ENCODE measurements around the gene FBXW5.

FBXW5 gene

DNA sequence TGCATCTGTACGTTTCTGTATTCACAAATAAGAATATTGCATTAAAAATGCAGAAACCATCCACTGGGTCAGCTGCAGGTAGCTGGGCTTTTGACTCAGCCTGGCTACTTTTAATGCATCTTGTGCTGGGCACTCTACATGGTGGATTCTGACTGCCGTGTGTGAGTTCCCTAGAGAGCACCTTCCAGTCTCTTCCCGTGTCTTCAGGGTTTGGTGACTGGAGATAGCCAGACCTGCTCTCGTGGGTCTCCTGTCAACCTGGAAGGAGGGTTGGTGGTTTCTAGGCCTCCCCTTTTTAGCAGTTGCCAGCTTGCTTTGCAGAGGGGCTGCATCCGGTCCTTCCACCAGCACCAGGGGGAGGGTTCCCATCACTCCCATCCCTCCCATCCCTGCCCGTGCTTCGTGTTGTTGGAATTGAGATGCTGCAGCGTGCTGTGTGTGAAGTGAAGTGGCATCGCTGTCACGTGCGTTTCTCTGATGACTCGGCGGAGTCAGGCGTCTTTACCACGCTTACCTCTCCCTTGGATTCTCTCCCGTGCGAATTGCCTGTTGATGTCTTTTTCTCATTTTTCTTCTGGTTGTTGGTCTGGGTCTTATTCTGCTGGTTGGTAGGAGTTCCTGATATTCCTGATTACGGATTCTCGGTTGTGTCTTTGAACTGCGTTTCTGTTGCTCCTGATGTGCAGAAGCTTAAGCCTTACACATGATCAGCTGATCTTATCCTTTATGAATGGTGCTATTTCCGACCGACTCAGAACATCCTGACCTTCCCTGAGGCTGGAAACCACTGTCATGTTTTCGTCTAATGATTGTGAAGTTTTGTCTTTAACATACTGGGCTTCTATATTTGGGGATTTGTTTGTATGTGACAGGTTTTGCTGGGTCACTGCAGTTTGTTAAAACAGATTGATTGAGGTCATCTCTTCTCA is 16.9 kb downstream of the FBXW5 start:
- DNase-seq = no peak

DNA sequence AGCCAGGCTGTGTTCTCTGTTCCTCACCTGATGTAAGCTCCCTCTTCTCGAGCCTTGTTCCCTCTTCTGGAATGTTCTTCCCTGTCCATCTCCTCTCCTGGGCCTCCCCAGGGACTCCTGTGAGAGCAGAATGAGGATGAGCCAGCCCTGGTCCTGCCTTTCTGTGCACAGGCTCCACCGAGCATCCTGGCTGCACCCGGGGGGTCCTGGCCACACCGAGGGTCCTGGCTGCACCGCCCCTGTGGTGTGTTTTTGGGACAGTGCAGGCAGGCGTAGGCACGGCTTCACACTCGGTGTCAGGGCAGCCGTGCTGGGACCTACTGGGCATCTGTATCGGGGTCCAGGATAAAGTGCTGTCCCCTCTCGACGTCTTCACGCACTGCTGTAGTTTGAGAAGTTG is 17.8 kb downstream of the FBXW5 start:
- no peak for DNase-seq

DNA sequence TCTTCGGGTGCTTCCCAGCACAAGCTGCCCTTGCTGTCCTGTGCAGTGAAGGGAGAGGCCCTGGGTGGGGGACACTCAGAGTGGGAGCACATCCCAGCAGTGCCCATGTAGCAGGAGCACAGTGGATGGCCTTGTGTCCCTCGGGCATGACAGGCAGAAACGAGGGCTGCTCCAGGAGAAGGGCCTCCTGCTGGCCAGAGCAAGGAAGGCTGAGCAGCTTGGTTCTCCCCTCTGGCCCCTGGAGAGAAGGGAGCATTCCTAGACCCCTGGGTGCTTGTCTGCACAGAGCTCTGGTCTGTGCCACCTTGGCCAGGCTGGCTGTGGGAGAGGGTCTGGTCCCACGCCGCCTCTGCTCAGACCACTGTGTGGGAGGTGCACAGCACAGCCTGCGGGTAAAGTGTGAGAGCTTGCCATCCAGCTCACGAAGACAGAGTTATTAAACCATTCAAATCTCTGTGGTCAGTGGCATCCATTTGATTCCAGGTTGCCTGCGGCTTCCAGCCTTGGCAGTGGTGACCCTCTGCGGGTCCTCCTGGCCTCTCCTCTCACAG is 18.3 kb downstream of the FBXW5 start:
- no peak for DNase-seq

DNA sequence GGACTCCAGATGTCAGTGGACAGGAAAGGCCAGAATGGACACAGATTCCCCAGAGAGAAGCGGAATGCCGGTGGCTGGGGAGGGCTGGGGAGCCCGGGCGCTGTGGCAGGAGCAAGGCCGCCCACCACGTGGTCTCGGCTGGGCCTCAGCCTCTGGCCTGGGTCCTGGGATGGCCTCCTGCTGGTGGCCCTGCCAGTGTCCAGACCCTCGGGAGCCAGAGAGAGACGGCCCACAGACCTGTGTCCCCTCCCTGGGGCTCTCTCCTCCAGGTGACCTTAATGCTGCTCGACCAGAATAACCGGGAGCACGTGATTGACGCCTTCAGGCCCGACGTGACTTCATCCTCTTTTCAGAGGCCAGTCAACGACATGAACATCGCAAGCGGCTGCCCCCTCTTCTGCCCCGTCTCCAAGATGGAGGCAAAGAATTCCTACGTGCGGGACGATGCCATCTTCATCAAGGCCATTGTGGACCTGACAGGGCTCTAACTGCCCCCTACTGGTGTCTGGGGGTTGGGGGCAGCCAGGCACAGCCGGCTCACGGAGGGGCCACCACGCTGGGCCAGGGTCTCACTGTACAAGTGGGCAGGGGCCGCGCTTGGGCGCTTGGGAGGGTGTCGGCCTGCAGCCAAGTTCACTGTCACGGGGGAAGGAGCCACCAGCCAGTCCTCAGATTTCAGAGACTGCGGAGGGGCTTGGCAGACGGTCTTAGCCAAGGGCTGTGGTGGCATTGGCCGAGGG is 19.0 kb downstream of the FBXW5 start:
- no peak for DNase-seq

DNA sequence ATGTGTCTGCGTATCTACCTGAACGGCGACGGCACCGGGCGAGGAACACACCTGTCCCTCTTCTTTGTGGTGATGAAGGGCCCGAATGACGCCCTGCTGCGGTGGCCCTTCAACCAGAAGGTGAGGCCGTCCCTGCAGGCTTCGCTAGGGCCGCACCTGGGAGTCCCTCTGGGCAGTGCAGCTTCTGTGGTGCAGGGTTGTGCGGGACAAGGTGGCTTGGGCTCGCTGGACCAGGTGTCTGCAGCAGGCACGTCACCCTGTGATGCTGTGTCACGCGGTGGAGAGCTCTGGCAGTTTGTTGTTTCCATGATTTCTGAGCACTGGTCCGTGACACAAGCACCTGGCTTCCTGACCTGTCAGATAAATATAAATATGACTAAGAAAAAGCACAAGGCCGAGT is 20.7 kb downstream of the FBXW5 start:
- DNase-seq = no peak

DNA sequence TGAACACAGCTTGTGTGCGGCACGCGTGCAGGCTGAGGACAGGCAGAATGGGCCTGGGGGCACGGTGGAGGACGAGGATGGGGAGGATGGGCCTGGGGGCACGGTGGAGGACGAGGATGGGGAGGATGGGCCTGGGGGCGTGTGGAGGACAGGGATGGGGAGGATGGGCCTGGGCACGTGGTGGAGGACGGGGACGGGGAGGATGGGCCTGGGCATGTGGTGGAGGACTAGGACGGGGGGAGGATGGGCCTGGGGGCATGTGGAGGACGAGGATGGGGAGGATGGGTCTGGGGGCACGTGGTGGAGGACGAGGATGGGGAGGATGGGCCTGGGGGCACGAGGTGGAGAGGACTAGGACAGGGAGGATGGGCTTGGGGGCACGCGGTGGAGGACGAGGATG is 22.0 kb downstream of the FBXW5 start:
- DNase-seq = no peak

DNA sequence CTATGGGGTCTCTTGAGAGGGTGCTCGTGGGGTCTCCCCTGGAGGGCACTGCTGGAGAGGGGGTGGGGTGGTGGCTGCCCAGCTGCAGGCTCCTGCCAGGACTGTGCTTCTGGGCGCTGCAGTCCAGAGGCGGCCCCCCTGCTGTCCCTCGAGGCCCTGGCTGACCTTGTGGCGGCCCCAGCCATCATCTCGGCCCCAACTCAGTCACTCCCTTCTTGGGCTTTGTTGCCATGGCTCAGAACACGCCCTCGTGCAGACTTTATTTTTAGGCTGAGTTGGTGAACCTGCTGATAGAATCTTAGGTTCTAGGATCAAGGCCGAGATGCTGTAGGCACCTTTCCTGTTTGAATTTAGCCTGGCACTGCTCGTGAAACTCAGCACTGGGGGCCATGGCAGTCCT is 22.8 kb downstream of the FBXW5 start:
- DNase-seq = no peak

DNA sequence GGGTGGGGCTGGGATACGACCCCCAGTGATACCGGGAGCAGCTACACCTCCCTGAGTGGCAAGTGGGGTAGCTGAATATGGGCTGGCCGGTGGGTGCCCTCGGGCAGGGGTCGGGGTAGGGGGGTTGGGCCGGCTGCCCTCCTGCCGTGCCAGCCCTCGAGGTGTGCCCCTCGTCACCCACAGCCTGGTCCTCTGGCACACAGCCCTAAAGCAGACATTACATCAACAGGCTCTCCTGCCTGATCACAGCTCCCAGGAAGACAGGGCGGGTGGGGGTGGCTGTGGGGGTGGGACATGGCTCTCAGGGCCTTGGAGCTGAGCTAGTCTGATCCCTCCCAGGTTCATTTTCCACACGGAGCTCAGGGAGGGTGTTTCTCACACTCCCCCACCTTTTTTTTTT is 23.2 kb downstream of the FBXW5 start:
- no peak for DNase-seq

DNA sequence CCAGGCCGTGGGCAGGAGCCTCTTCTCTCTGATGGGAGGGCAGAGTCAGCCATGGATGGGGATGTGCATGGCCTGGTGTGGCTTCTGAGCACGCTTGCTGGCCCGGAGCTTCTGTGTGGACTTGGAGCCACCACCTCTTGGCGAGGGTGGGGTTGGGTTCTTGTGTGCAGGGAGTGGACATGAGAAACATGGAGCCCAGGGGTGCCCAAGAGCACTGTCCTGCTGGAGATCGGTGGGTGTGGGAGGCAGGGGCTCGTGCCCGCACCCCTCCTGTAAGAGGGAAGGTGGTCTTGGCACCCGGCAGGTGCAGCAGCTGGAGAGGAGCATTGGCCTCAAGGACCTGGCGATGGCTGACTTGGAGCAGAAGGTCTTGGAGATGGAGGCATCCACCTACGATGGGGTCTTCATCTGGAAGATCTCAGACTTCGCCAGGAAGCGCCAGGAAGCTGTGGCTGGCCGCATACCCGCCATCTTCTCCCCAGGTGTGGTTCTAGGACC is 23.8 kb downstream of the FBXW5 start:
- no peak for DNase-seq

DNA sequence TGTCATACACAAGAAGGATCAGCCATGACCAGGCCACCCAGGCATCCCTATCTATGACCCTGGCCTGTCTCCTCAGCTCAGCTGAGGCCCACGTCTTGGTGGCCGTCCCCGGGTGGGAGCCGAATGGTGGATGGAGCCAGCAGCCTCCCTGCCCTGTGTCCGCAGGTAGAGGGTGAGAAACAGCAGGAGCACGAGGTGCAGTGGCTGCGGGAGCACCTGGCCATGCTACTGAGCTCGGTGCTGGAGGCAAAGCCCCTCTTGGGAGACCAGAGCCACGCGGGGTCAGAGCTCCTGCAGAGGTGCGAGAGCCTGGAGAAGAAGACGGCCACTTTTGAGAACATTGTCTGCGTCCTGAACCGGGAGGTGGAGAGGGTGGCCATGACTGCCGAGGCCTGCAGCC is 24.5 kb downstream of the FBXW5 start:
- no peak for DNase-seq

DNA sequence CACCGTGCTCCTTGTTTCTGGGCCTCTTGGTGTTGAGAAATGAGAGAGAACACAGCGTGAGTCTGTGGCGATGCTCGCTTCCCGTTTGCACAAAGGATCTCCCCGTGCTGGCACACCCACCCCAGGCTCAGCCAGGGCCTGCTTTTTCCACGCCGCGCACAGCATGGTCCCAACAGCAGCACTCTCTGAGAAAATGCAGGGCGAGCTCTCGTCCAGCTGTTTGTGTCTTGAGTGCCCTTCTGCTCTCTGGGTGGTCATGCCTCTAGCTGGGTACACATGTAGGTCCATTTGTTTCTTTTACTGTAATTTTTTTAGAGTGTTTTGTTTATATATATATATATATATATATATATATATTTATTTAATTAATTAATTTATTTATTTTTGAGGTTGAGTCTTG is 26.6 kb downstream of the FBXW5 start:
- DNase-seq = no peak

DNA sequence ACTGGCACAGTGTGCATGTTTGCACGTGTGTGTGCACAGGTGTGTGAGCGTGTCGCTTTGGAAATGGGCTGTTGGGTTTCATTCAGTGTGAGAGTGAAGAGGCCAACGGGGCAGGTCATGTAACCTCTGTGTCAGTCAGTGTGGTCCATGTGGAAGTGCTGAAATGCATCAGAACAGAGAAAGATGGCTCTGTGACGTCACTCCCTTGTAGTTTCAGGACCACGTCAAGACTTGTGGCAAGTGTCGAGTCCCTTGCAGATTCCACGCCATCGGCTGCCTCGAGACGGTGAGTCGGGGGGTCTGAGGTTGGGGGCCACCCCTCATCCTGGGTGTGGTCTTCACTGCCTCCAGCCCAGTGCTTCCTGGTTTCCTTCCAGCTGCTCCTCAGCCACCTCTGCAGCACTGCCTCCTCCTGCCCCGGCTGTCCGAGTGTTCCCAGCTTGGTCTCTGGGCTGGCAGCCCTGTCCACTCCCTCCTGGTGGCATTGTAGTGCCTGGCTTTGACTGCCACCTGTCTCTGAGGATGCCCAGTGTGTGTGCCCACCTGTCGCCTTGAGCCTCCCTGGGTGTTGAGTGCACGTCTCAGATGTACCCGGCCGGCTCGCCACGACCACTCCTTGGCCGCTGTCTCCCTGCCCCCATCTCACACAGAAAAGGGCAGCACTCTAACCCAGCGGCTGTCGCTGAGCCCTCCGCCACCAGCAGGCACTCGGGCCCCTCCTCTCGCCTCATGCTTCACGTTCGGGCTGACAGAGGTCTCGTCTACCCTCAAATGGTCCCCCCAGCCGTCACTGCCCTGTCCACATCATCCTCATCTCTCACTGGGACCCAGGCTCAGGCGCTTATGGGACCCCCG is 28.0 kb downstream of the FBXW5 start:
- DNase-seq = no peak

DNA sequence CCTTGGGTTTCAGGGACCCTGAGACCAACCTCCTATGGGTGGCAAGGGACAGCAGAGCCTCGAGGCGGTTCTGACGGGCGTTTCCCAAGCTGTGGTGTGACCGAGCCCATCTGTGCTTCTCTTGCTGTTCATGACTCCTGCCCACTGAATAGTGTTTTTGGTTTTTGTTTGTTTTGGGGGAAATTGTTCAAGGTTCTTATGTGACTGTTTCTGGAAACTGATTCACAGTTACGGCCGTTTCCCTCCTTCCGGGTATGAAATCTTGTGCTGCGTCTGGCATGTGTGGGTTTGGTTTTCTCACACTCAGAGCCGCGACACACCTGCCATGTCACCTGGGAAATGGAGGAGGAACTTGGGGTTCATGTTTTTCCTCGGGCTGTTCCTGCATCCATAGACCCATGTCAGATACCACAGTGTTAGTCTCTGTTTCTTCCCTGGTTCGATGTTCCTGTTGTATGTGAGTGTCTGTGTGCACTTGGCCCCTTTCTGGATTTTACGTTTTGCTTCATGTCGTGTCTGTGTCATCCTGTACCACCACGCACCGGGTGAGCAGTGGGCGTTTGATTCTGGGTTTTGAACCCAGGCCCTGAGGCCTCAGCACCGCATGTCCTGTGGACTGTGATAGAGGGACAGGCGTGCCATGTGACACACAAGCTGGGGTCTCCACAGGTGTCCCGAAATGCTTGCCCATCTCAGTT is 28.8 kb downstream of the FBXW5 start:
- DNase-seq = no peak

DNA sequence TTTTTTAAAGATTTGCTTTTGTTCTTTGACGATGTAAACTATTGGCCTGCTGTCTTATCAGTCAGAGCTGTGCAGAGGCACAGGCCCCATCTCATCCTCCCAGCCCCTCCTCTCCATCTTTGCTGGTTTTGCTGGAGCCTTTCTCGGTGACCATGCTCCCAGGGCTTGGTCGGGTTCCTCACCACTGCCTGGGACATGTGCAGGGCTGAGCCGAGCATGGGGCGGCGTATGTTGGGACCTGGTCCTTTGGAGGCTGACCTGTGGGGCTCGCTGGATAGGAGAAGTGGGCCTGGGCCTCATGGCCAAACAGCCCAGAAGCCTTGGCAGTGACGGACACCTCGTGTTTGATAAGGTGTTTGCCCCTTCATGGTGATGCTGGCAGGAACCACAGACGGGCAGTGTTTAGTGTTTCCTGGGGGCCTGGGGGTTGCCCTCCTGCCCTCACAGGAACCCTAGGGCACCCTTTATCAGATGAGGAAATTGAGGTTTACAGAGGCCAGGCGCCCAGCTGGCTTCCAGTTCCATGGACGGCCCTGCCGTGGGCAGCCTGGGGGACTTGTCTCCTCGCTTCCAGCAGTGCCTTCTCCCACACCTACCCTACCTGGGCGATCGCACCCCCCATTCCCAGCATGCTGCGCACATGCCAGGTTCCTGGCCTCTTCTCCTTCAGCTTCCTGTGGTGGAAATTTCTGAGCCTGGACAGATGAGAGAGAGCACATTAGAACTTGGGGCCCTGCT is 30.7 kb downstream of the FBXW5 start:
- no peak for DNase-seq

DNA sequence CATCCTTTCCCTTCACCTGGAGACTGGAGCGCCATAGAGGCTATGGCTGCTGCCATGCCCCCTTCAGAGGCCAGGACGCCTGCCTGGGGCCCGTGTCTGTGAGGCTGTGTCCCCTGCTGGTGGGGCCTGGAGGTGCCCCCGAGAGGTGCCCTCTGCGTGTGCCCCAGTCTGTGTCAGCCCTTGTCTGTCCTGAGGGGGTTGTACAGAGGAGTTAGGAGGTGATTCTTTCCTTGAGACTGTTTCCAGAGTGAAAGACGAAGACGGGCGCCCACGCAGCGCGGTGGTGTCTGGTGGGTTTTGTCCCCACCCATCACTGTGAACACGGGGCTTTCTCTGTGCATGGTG is 33.7 kb downstream of the FBXW5 start:
- DNase-seq = no peak

DNA sequence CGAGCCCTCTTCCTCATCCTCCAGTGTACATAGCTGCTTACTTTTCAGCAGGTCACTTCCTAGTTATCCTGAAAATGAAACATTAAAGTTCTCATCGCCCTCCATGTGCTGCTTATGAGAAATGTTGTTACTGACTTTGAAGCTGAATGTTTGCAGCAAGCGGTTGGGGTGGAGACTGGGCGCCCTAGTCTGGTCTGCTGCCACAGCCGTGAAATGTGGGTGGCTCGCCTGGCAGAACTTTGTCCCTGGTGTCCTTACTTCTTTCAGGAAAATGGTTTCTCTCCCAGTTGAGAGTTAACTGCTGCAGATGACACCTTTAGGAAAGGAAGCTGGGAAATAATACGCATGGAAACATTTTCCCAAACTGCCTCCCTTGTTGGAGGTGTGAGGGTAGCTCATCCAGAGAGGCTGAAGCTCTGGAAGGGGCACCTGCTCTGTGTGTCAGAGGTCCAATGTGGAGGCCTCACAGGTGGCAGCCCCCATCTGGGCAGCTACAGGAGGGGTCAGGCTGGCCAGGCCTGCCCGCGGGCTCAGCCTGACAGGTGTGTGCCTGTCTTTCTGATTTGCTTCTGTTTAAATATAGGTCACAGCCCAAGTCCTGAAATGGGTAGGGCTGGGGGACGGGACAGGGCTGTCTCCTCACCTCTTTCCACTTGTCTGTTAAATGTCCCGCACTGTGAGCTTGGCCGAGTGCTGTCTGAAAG is 34.2 kb downstream of the FBXW5 start:
- DNase-seq = no peak

DNA sequence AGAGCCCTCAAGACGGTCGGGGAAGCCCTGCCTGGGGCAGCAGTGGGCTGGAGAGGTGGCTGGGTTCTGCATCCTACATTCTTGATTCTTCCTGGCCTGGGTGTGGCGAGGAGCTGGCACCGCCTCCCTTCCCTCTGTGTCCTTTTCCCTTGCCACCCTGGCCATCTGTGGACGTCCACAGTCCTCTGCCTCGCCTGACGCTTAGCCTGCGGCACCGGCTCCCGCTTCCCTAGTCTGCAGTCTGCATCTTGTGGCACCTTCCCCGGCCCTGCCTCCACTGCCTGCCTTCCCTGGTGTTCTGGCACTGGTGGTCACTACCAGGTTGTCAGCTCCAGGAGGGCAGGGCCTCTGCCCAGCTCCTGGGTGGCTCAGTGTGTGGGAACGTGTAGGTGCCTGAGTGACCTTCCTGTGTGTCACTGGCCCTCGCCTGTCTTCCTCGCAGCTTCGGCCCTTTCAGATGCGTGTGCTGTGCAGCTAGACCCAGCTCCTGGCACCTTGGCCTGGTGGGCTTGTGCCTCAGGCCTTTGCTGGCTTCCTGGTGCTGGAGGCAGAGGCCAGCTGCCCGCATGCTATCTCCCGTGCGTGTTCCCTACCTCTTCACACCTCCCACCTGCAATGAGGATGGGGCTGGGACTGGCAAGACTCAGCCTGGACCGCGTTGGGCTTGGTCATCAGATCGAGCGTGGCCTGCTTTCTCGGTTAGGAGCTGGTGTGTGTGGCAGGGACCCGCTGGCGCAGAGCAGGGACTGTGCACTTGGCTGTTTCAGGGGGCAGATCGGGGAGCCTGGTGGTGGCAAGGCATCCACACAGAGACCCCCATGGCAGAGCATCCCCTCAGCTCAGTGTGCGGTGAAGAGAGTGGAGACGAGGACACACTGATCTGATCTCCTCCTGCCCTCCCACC is 37.3 kb downstream of the FBXW5 start:
- no peak for DNase-seq

DNA sequence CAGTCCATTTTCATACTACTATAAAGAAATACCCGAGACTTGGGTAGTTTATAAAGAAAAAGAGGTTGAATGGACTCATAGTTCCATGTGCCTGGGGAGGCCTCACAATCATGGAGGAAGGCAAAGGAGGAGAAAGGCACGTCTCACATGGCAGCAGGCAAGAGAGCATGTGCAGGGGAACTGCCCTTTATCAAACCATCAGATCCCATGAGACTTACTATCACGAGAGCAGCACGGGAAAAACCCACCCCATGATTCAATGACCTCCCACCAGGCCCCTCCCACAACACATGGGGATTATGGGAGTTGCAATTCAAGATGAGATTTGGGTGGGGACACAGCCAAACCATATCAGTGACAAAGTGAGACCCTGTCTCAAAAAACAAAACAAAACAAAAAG is 38.3 kb downstream of the FBXW5 start:
- no peak for DNase-seq

DNA sequence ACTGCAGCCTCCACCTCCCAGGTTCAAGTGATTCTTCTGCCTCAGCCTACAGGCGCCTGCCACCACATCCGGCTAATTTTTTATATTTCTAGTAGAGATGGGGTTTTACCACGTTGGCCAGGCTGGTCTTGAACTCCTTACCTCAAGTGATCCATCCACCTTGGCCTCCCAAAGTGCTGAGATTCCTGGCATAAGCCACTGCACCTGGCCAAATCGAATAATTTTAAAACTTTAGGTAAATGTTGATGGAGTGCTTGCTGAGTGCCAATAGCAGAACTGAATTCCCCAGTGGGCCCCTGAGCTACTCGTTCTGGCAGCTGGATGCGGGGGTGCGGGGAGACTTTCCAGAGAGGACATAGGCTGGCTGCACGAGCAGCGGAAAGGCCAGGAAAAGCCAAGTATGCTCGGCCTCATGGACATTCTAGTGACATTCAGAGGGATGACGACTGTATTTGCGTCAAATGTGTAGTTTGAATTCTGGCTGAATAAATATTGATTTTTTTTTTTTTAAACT is 41.4 kb downstream of the FBXW5 start:
- DNase-seq = peak; percentile 23
